ENCODE results near the gene HDAC4.

The HDAC4 gene

GRCh38 chr2:239425631-239426030 lies 24.8 kb upstream of the HDAC4 start:
- no peak for DNase-seq

- no peak for DNase-seq
Observed at GRCh38 chr2:239424337-239425045, 23.7 kb upstream of the HDAC4 start.

GRCh38 chr2:239423551-239423950 lies 22.7 kb upstream of the HDAC4 start:
- no peak for DNase-seq

- no peak for DNase-seq
Observed at GRCh38 chr2:239421851-239422250, 21.0 kb upstream of the HDAC4 start.

- DNase-seq = no peak
Observed at GRCh38 chr2:239420082-239420481, 19.3 kb upstream of the HDAC4 start.

GRCh38 chr2:239418918-239419317 lies 18.1 kb upstream of the HDAC4 start:
- DNase-seq = no peak

- no peak for DNase-seq
Observed at GRCh38 chr2:239412905-239413603, 12.2 kb upstream of the HDAC4 start.

- DNase-seq = no peak
Observed at GRCh38 chr2:239411549-239412319, 10.9 kb upstream of the HDAC4 start.

GRCh38 chr2:239411117-239411516 lies 10.3 kb upstream of the HDAC4 start:
- no peak for DNase-seq

GRCh38 chr2:239409976-239410375 lies 9.2 kb upstream of the HDAC4 start:
- no peak for DNase-seq

- DNase-seq = no peak
Observed at GRCh38 chr2:239407112-239407511, 6.3 kb upstream of the HDAC4 start.

- DNase-seq = no peak
Observed at GRCh38 chr2:239406316-239406995, 5.6 kb upstream of the HDAC4 start.

- DNase-seq = no peak
Observed at GRCh38 chr2:239405071-239405470, 4.3 kb upstream of the HDAC4 start.

GRCh38 chr2:239402666-239403065 lies 1.8 kb upstream of the HDAC4 start:
- DNase-seq = no peak

- peak; percentile 51 to 77 for DNase-seq
Observed at GRCh38 chr2:239401881-239402233, 1.0 kb upstream of the HDAC4 start.

- peak; percentile 97 for DNase-seq
Observed at GRCh38 chr2:239401067-239401880, 454 bp upstream of the HDAC4 start.

- DNase-seq = peak; percentile 13 to 21
Observed at GRCh38 chr2:239399921-239400595, 762 bp downstream of the HDAC4 start.

- DNase-seq = peak in 1 of 2 experiments; percentile 35
Observed at GRCh38 chr2:239399433-239399920, 1.3 kb downstream of the HDAC4 start.

- no peak for DNase-seq
Observed at GRCh38 chr2:239398521-239398921, 2.3 kb downstream of the HDAC4 start.

GRCh38 chr2:239397931-239398471 lies 2.8 kb downstream of the HDAC4 start:
- no peak for DNase-seq

All from NCI-H2081 (cell line).